Measurements from ENCODE around the gene CEP112. TPM values are rescaled to one million over a fixed set of nuclear protein-coding genes. Genes with fewer than 3 reads are reported as not detected.

The CEP112 gene
- polyA plus RNA-seq, 2 donors: 1.6 to 3.1 TPM

- 56 to 62% methylated on average over 2 of the region's 2 CpGs for WGBS, 2 donors
- Histone ChIP-seq H3K36me3 (ENCODE audit: control insufficient read depth in 2 of 2, insufficient read depth in 2 of 2, low read length in 1 of 2) (no peaks in the 10 kb centered on the region), H3K4me3 (ENCODE audit: low read depth in 1 of 2, low read length in 2 of 2) (no peak overlapping the region), H3K27me3 (ENCODE audit: control insufficient read depth in 1 of 2, insufficient read depth in 2 of 2, low read length in 2 of 2) (no peaks in the 10 kb centered on the region), H3K9me3 (ENCODE audit: control insufficient read depth in 2 of 2, insufficient read depth in 1 of 2, low read depth in 1 of 2, low read length in 1 of 2) (peaks cover 3% of the 10 kb centered on the region in 2 donors), H3K4me1 (ENCODE audit: control insufficient read depth in 2 of 2, insufficient read depth in 2 of 2, low read length in 1 of 2) (no peaks in the 10 kb centered on the region), H3K27ac (ENCODE audit: low read depth in 2 of 2, low read length in 1 of 2) (no peak overlapping the region)
Measured at GRCh38 chr17:66018786-66019185, 173.1 kb downstream of the CEP112 start.

DNA sequence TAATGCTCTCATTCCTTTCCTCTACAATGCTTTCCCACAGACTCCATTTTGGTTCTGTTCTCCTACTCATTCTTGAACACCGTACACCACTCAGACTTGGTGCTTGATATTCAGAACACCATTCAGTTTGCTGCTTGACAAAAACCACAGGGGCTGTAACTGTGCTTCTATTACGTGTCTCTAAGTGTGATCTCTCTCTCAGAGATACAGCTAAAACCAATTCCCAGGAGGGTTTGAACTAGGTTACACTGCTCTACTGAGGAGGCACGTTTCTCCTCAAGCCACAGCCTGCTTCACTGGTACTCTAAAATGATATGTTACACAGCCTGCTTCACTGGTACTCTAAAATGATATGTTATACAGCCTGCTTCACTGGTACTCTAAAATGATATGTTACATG lies 175.7 kb downstream of the CEP112 start:
- Histone ChIP-seq H3K27me3 (ENCODE audit: control insufficient read depth in 1 of 2, insufficient read depth in 2 of 2, low read length in 2 of 2) (no peaks in the 10 kb centered on the region), H3K27ac (ENCODE audit: low read depth in 2 of 2, low read length in 1 of 2) (no peak overlapping the region), H3K9me3 (ENCODE audit: control insufficient read depth in 2 of 2, insufficient read depth in 1 of 2, low read depth in 1 of 2, low read length in 1 of 2) (no peaks in the 10 kb centered on the region), H3K4me3 (ENCODE audit: low read depth in 1 of 2, low read length in 2 of 2) (no peak overlapping the region), H3K36me3 (ENCODE audit: control insufficient read depth in 2 of 2, insufficient read depth in 2 of 2, low read length in 1 of 2) (no peaks in the 10 kb centered on the region), H3K4me1 (ENCODE audit: control insufficient read depth in 2 of 2, insufficient read depth in 2 of 2, low read length in 1 of 2) (no peaks in the 10 kb centered on the region)
- WGBS, 2 donors: 63 to 64% methylated on average over 3 of the region's 3 CpGs

DNA sequence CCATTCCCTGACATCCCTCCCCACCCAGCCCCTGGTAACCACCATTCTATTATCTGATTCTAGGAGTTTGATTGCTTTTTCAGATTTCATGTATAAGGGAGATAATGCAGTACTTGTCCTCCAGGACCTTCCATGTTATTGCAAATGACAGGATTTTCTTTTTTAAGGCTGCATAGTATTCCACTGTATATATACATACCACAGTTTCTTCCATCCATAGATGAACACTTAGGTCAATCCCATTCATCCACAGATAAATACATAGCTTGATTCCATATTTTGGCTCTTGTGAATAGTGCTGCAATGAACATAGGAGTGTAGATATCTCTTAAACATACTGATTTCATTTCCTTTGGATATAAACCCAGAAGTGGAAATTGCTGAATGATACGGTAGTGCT lies 183.3 kb downstream of the CEP112 start:
- no peak overlapping the region for H3K4me3 ChIP-seq (ENCODE audit: low read depth in 1 of 2, low read length in 2 of 2)
- H3K9me3 ChIP-seq (ENCODE audit: control insufficient read depth in 2 of 2, insufficient read depth in 1 of 2, low read depth in 1 of 2, low read length in 1 of 2): no peaks in the 10 kb centered on the region
- WGBS, 2 donors: 47 to 98% methylated on average over 1 of the region's 1 CpG
- H3K36me3 ChIP-seq (ENCODE audit: control insufficient read depth in 2 of 2, insufficient read depth in 2 of 2, low read length in 1 of 2): no peaks in the 10 kb centered on the region
- no peaks in the 10 kb centered on the region for H3K4me1 ChIP-seq (ENCODE audit: control insufficient read depth in 2 of 2, insufficient read depth in 2 of 2, low read length in 1 of 2)
- H3K27ac ChIP-seq (ENCODE audit: low read depth in 2 of 2, low read length in 1 of 2): no peak overlapping the region
- H3K27me3 ChIP-seq (ENCODE audit: control insufficient read depth in 1 of 2, insufficient read depth in 2 of 2, low read length in 2 of 2): no peaks in the 10 kb centered on the region

- no peak overlapping the region for H3K4me3 ChIP-seq (ENCODE audit: low read depth in 1 of 2, low read length in 2 of 2)
Measured at GRCh38 chr17:66006654-66007053, 185.3 kb downstream of the CEP112 start.

GRCh38 chr17:66002812-66003211 lies 189.1 kb downstream of the CEP112 start:
- 18 to 29% methylated on average over 1 of the region's 1 CpG for WGBS, 2 donors
- Histone ChIP-seq H3K36me3 (ENCODE audit: control insufficient read depth in 2 of 2, insufficient read depth in 2 of 2, low read length in 1 of 2) (peaks cover 0 to 2% of the 10 kb centered on the region in 2 donors), H3K4me1 (ENCODE audit: control insufficient read depth in 2 of 2, insufficient read depth in 2 of 2, low read length in 1 of 2) (no peaks in the 10 kb centered on the region), H3K27ac (ENCODE audit: low read depth in 2 of 2, low read length in 1 of 2) (no peak overlapping the region), H3K27me3 (ENCODE audit: control insufficient read depth in 1 of 2, insufficient read depth in 2 of 2, low read length in 2 of 2) (no peaks in the 10 kb centered on the region), H3K9me3 (ENCODE audit: control insufficient read depth in 2 of 2, insufficient read depth in 1 of 2, low read depth in 1 of 2, low read length in 1 of 2) (no peaks in the 10 kb centered on the region), H3K4me3 (ENCODE audit: low read depth in 1 of 2, low read length in 2 of 2) (no peak overlapping the region)

More at GRCh38 chr17:66006654-66007053, 185.3 kb downstream of the CEP112 start:
- Histone ChIP-seq H3K36me3 (ENCODE audit: control insufficient read depth in 2 of 2, insufficient read depth in 2 of 2, low read length in 1 of 2) (no peaks in the 10 kb centered on the region), H3K27ac (ENCODE audit: low read depth in 2 of 2, low read length in 1 of 2) (no peak overlapping the region), H3K4me1 (ENCODE audit: control insufficient read depth in 2 of 2, insufficient read depth in 2 of 2, low read length in 1 of 2) (no peaks in the 10 kb centered on the region), H3K27me3 (ENCODE audit: control insufficient read depth in 1 of 2, insufficient read depth in 2 of 2, low read length in 2 of 2) (no peaks in the 10 kb centered on the region), H3K9me3 (ENCODE audit: control insufficient read depth in 2 of 2, insufficient read depth in 1 of 2, low read depth in 1 of 2, low read length in 1 of 2) (no peaks in the 10 kb centered on the region)
- WGBS, 2 donors: 79 to 85% methylated on average over 4 of the region's 4 CpGs

DNA sequence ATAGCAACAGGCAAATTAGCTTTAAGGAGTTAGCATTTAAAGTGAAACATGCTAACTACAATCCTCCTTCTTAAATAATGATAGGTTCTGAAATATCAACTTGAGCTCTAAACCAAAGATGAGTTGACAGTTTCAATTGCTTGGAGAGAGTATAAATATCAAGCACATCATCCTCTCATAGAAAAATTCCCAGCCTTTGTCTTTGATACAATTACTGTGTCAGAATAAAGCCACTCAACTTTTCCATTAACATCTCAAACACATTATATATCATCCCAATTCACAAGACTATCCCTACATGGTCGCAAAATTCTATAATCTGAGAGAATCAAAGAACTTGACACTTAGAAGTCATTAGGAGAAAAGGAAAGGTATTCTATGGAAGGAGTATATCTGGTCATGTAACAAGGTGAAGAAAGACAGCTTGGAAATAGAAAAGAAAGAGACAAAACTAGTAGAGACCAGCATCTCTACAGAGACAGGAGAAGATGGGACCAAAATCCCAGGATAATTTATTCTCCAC lies 189.8 kb downstream of the CEP112 start:
- Histone ChIP-seq H3K27ac (ENCODE audit: low read depth in 2 of 2, low read length in 1 of 2) (no peak overlapping the region), H3K27me3 (ENCODE audit: control insufficient read depth in 1 of 2, insufficient read depth in 2 of 2, low read length in 2 of 2) (no peaks in the 10 kb centered on the region), H3K4me3 (ENCODE audit: low read depth in 1 of 2, low read length in 2 of 2) (no peak overlapping the region), H3K9me3 (ENCODE audit: control insufficient read depth in 2 of 2, insufficient read depth in 1 of 2, low read depth in 1 of 2, low read length in 1 of 2) (no peaks in the 10 kb centered on the region), H3K36me3 (ENCODE audit: control insufficient read depth in 2 of 2, insufficient read depth in 2 of 2, low read length in 1 of 2) (peaks cover 0 to 2% of the 10 kb centered on the region in 2 donors), H3K4me1 (ENCODE audit: control insufficient read depth in 2 of 2, insufficient read depth in 2 of 2, low read length in 1 of 2) (no peaks in the 10 kb centered on the region)
- WGBS, 2 donors: 88 to 92% methylated on average over 1 of the region's 1 CpG

GRCh38 chr17:66000216-66000615 lies 191.7 kb downstream of the CEP112 start:
- H3K9me3 ChIP-seq (ENCODE audit: control insufficient read depth in 2 of 2, insufficient read depth in 1 of 2, low read depth in 1 of 2, low read length in 1 of 2): no peaks in the 10 kb centered on the region
- peaks cover 0 to 2% of the 10 kb centered on the region in 2 donors for H3K36me3 ChIP-seq (ENCODE audit: control insufficient read depth in 2 of 2, insufficient read depth in 2 of 2, low read length in 1 of 2)
- no peak overlapping the region for H3K27ac ChIP-seq (ENCODE audit: low read depth in 2 of 2, low read length in 1 of 2)
- no peaks in the 10 kb centered on the region for H3K4me1 ChIP-seq (ENCODE audit: control insufficient read depth in 2 of 2, insufficient read depth in 2 of 2, low read length in 1 of 2)
- H3K4me3 ChIP-seq (ENCODE audit: low read depth in 1 of 2, low read length in 2 of 2): no peak overlapping the region
- H3K27me3 ChIP-seq (ENCODE audit: control insufficient read depth in 1 of 2, insufficient read depth in 2 of 2, low read length in 2 of 2): no peaks in the 10 kb centered on the region
- 81 to 93% methylated on average over 4 of the region's 4 CpGs for WGBS, 2 donors

- H3K4me3 ChIP-seq (ENCODE audit: low read depth in 1 of 2, low read length in 2 of 2): no peak overlapping the region
- H3K4me1 ChIP-seq (ENCODE audit: control insufficient read depth in 2 of 2, insufficient read depth in 2 of 2, low read length in 1 of 2): no peaks in the 10 kb centered on the region
- no peak overlapping the region for H3K27ac ChIP-seq (ENCODE audit: low read depth in 2 of 2, low read length in 1 of 2)
- peaks cover 0 to 2% of the 10 kb centered on the region in 2 donors for H3K36me3 ChIP-seq (ENCODE audit: control insufficient read depth in 2 of 2, insufficient read depth in 2 of 2, low read length in 1 of 2)
- H3K27me3 ChIP-seq (ENCODE audit: control insufficient read depth in 1 of 2, insufficient read depth in 2 of 2, low read length in 2 of 2): no peaks in the 10 kb centered on the region
- H3K9me3 ChIP-seq (ENCODE audit: control insufficient read depth in 2 of 2, insufficient read depth in 1 of 2, low read depth in 1 of 2, low read length in 1 of 2): no peaks in the 10 kb centered on the region
- WGBS, 2 donors: 70 to 82% methylated on average over 3 of the region's 3 CpGs
Measured at GRCh38 chr17:65998675-65999074, 193.3 kb downstream of the CEP112 start.

GRCh38 chr17:65994679-65995078 lies 197.3 kb downstream of the CEP112 start:
- no peaks in the 10 kb centered on the region for H3K36me3 ChIP-seq (ENCODE audit: control insufficient read depth in 2 of 2, insufficient read depth in 2 of 2, low read length in 1 of 2)
- no peak overlapping the region for H3K4me3 ChIP-seq (ENCODE audit: low read depth in 1 of 2, low read length in 2 of 2)
- no peak overlapping the region for H3K27ac ChIP-seq (ENCODE audit: low read depth in 2 of 2, low read length in 1 of 2)
- H3K9me3 ChIP-seq (ENCODE audit: control insufficient read depth in 2 of 2, insufficient read depth in 1 of 2, low read depth in 1 of 2, low read length in 1 of 2): no peaks in the 10 kb centered on the region
- H3K4me1 ChIP-seq (ENCODE audit: control insufficient read depth in 2 of 2, insufficient read depth in 2 of 2, low read length in 1 of 2): no peaks in the 10 kb centered on the region
- H3K27me3 ChIP-seq (ENCODE audit: control insufficient read depth in 1 of 2, insufficient read depth in 2 of 2, low read length in 2 of 2): no peaks in the 10 kb centered on the region
- WGBS, 2 donors: 89 to 92% methylated on average over 4 of the region's 4 CpGs

DNA sequence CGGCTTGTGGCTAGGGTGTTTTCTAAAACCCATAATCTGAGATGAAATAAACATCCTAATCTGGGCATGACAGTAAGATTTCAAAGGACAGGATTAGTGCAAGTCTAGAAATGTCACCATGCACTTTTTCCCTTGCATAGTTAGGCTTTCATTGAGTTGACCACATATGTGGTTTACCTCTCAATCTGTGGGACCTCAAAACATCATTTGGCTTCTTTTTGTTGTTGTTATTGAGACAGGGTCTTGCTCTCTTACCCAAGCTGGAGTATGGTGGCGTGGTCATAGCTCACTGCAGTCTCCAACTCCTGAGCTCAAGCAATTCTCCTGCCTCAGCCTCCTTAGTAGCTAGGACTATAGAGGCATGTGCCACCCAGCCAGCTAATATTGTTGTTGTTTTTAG lies 197.8 kb downstream of the CEP112 start:
- Histone ChIP-seq H3K36me3 (ENCODE audit: control insufficient read depth in 2 of 2, insufficient read depth in 2 of 2, low read length in 1 of 2) (no peaks in the 10 kb centered on the region), H3K27ac (ENCODE audit: low read depth in 2 of 2, low read length in 1 of 2) (no peak overlapping the region), H3K4me1 (ENCODE audit: control insufficient read depth in 2 of 2, insufficient read depth in 2 of 2, low read length in 1 of 2) (no peaks in the 10 kb centered on the region), H3K9me3 (ENCODE audit: control insufficient read depth in 2 of 2, insufficient read depth in 1 of 2, low read depth in 1 of 2, low read length in 1 of 2) (no peaks in the 10 kb centered on the region), H3K4me3 (ENCODE audit: low read depth in 1 of 2, low read length in 2 of 2) (no peak overlapping the region), H3K27me3 (ENCODE audit: control insufficient read depth in 1 of 2, insufficient read depth in 2 of 2, low read length in 2 of 2) (no peaks in the 10 kb centered on the region)
- WGBS, 2 donors: 86 to 90% methylated on average over 2 of the region's 2 CpGs
